Endodermal cell (in vitro differentiated cells): ENCODE measurements around the gene MYO7A. TPM values are rescaled to one million over a fixed set of nuclear protein-coding genes. Genes with fewer than 3 reads are reported as not detected.
A peak's percentile ranks its signal among the peaks of the same experiment; 100 is the strongest.

Source experiments
- DNase-seq: peaks from one replicate; pipeline ENCODE4 v3.0.0-alpha.2; 2017
- H3K27ac ChIP-seq: 2 replicates; pipeline ENCODE4 v1.5.1; 2013; ENCODE audit warnings: mild to moderate bottlenecking, low read depth, low read length, moderate library complexity
- H3K27me3 ChIP-seq: 2 replicates; pipeline ENCODE4 v1.6.1; 2013; ENCODE audit warnings: mild to moderate bottlenecking, low read length, moderate library complexity; ENCODE audit not compliant: insufficient read depth, control insufficient read depth, poor library complexity, severe bottlenecking
- H3K36me3 ChIP-seq: 2 replicates; pipeline ENCODE4 v1.7.0; 2013; ENCODE audit warnings: mild to moderate bottlenecking, low read length, moderate library complexity; ENCODE audit not compliant: control insufficient read depth, insufficient read depth
- H3K4me1 ChIP-seq: one replicate; pipeline ENCODE4 v1.7.0; 2013; ENCODE audit warnings: low read length; ENCODE audit not compliant: control insufficient read depth, insufficient read depth
- H3K4me3 ChIP-seq: 2 replicates; pipeline ENCODE4 v1.5.1; 2013; ENCODE audit warnings: mild to moderate bottlenecking, low read length, moderate library complexity
- H3K9ac ChIP-seq: 2 replicates; pipeline ENCODE4 v1.6.1; 2013; ENCODE audit warnings: mild to moderate bottlenecking, low read length, moderate library complexity; ENCODE audit not compliant: poor library complexity, severe bottlenecking; ENCODE audit errors: extremely low read depth
- H3K9me3 ChIP-seq: 2 replicates; pipeline ENCODE4 v1.6.1; 2013; ENCODE audit warnings: mild to moderate bottlenecking, low read length, moderate library complexity; ENCODE audit not compliant: control insufficient read depth
- H3K27ac Mint-ChIP-seq: 2 replicates; pipeline ENCODE4 v1.8.0; 2020; ENCODE audit warnings: mixed read lengths
- H3K27me3 Mint-ChIP-seq: 2 replicates; pipeline ENCODE4 v1.8.0; 2021; ENCODE audit warnings: mild to moderate bottlenecking, mixed read lengths; ENCODE audit not compliant: insufficient read depth
- H3K36me3 Mint-ChIP-seq: 2 replicates; pipeline ENCODE4 v1.8.0; 2020; ENCODE audit warnings: low read depth, mixed read lengths
- H3K4me1 Mint-ChIP-seq: 2 replicates; pipeline ENCODE4 v1.8.0; 2020; ENCODE audit warnings: mixed read lengths
- H3K4me3 Mint-ChIP-seq: 2 replicates; pipeline ENCODE4 v1.8.0; 2020; ENCODE audit warnings: mild to moderate bottlenecking, moderate library complexity, mixed read lengths
- H3K9me3 Mint-ChIP-seq: 2 replicates; pipeline ENCODE4 v1.8.0; 2020; ENCODE audit warnings: mild to moderate bottlenecking, mixed read lengths
- WGBS, 2 experiments: methylation state at CpG; one replicate each; pipeline versions ENCODE4 v1.1.5 to v1.1.7; 2013; ENCODE audit warnings: missing lambda C conversion rate in 2 of 2, mixed read lengths in 1 of 2; ENCODE audit not compliant: insufficient coverage in 1 of 2, insufficient read length in 1 of 2; 5-methylcytosine and 5-hydroxymethylcytosine counted together
- total RNA-seq, 2 donors: library from RNA; stranded (reverse); fragmentation: NEBNext Ultra II Directional in 1 of 2; extraction: Animal tissue kit (Norgen Biotek cat#: 25700) in 1 of 2; gene quantifications; 2 replicates in 1 of 2; 3 replicates in 1 of 2; pipeline ENCODE4 v1.2.1, GENCODE V29; 2021
- TF ChIP-seq, protein P1 (sequence below): fragments of 200-600 bp; sonication (generic); conservative IDR thresholded peaks from 2 replicates; pipeline ENCODE4 v1.5.0; 2021; ENCODE audit warnings: antibody characterized with exemption, mild to moderate bottlenecking

Gene MYO7A
- total RNA-seq, 2 donors from 2014 or later = 2.4 to 2.7 TPM

DNA sequence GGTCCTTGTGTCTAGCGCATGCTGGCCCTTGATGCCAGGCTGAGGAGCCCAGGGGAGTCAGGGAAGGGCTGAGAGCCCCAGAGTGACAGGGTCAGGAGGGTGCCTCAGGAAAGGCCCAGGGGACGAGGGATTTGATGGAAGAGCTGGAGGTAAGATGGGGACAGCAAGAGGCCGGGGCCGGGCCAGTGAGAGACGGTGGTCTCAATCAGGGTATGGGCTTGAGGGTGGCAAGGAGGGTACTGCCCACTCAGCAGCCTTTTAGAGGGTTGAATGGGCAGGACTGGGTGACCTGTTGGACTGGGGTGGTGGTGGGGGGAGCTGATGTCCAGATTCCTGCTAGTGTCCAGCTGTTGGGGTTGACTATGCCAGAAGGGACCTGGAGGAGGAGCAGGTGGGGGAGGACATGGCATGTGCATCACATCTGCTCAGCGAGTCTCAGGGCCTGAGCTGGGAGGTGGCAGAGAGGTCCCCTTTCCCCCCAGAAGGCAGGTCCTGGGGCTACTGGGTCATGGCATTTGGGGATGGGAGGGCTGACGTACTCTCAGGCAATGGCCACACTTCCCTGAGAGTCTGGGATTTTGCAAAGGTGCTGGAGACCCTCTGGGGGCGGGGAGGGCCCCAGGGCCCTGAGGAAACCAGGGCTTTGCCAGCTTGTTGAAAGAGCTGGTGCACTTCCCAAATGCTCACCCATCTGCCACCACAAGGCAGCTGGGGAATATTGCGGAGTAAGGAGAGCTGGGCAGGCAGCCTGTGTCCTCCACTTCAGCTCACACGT lies 18.4 kb downstream of the MYO7A start:
- Mint-ChIP-seq H3K27me3 (peaks cover 27% of the 10 kb centered on the region), H3K36me3 (no peaks in the 10 kb centered on the region), H3K27ac (no peak overlapping the region), H3K4me3 (no peak overlapping the region), H3K9me3 (no peaks in the 10 kb centered on the region), H3K4me1 (peaks cover 6% of the 10 kb centered on the region)
- H3K9me3 ChIP-seq = no peaks in the 10 kb centered on the region
- H3K4me1 ChIP-seq = no peaks in the 10 kb centered on the region
- 91 to 94% methylated on average over 5 to 10 of the region's 10 CpGs for WGBS, 2 experiments
- TF ChIP-seq, protein P1, sequence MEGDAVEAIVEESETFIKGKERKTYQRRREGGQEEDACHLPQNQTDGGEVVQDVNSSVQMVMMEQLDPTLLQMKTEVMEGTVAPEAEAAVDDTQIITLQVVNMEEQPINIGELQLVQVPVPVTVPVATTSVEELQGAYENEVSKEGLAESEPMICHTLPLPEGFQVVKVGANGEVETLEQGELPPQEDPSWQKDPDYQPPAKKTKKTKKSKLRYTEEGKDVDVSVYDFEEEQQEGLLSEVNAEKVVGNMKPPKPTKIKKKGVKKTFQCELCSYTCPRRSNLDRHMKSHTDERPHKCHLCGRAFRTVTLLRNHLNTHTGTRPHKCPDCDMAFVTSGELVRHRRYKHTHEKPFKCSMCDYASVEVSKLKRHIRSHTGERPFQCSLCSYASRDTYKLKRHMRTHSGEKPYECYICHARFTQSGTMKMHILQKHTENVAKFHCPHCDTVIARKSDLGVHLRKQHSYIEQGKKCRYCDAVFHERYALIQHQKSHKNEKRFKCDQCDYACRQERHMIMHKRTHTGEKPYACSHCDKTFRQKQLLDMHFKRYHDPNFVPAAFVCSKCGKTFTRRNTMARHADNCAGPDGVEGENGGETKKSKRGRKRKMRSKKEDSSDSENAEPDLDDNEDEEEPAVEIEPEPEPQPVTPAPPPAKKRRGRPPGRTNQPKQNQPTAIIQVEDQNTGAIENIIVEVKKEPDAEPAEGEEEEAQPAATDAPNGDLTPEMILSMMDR = no peak
- no peak overlapping the region for H3K27ac ChIP-seq
- H3K9ac ChIP-seq = no peak overlapping the region
- H3K36me3 ChIP-seq = no peaks in the 10 kb centered on the region
- peaks cover 13% of the 10 kb centered on the region for H3K27me3 ChIP-seq
- no peak for DNase-seq
- H3K4me3 ChIP-seq = no peak overlapping the region

DNA sequence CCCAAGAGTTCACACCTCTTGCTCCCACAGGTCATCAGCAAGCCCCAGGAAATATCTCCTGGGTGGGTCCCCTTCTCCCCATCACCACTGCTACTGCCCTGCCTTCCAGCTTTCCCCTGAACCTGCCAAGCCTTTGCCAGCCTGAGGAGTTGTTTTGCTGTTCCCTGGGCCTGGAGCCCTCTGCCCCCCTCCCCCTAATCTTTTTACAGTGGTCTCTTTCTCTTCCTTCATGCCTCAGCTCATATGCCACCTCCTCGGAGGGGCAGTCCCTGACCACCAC lies 18.9 kb downstream of the MYO7A start:
- 83 to 100% methylated on average over 1 of the region's 1 CpG for WGBS, 2 experiments
- H3K27me3 Mint-ChIP-seq = peaks cover 27% of the 10 kb centered on the region
- H3K4me1 Mint-ChIP-seq = peaks cover 6% of the 10 kb centered on the region
- no peaks in the 10 kb centered on the region for H3K36me3 Mint-ChIP-seq
- peaks cover 13% of the 10 kb centered on the region for H3K27me3 ChIP-seq
- no peak overlapping the region for H3K27ac ChIP-seq
- TF ChIP-seq, protein P1 = no peak
- H3K4me1 ChIP-seq = no peaks in the 10 kb centered on the region
- no peaks in the 10 kb centered on the region for H3K9me3 Mint-ChIP-seq
- no peak for DNase-seq
- H3K4me3 ChIP-seq = no peak overlapping the region
- H3K9ac ChIP-seq = no peak overlapping the region
- peak overlapping the region; percentile 62 for H3K4me3 Mint-ChIP-seq
- no peaks in the 10 kb centered on the region for H3K36me3 ChIP-seq
- H3K9me3 ChIP-seq = no peaks in the 10 kb centered on the region
- no peak overlapping the region for H3K27ac Mint-ChIP-seq

DNA sequence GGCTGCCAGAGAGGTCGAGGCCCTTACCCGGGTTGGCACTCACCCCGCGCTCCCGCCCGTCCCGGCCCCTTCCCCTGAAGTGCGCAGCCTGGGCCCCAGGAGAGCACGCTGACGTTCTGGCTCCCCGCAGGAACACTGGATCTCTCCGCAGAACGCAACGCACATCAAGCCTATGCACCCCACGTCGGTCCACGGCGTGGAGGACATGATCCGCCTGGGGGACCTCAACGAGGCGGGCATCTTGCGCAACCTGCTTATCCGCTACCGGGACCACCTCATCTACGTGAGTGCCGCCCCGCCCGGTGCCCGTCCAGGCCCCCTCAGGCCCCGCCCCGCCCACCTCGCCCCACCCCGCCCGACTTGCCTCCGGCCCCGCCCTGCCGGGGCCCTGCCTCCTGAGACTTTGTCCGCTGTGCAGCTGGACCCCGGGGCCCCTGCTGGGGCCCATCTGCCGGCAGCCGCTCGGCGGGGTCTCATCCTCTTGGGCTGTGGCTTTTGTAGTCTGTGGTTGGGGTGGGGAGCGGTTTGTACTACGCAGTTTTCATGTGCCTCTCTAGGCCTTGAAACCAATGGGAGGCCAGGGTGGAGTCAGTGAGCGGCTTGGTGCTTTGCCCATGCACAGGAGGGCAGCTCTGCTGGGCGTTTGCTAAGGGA lies 19.7 kb downstream of the MYO7A start:
- Histone ChIP-seq H3K36me3 (no peaks in the 10 kb centered on the region), H3K4me3 (peak overlapping the region; percentile 60), H3K9me3 (no peaks in the 10 kb centered on the region), H3K27ac (peak overlapping the region; percentile 36), H3K27me3 (peaks cover 13% of the 10 kb centered on the region), H3K4me1 (no peaks in the 10 kb centered on the region), H3K9ac (no peak overlapping the region)
- peak overlapping the region; percentile 62 for H3K4me3 Mint-ChIP-seq
- no peaks in the 10 kb centered on the region for H3K36me3 Mint-ChIP-seq
- H3K27ac Mint-ChIP-seq = no peak overlapping the region
- DNase-seq = peak; percentile 87
- H3K4me1 Mint-ChIP-seq = peaks cover 6% of the 10 kb centered on the region
- peaks cover 31% of the 10 kb centered on the region for H3K27me3 Mint-ChIP-seq
- TF ChIP-seq, protein P1 = no peak
- no peaks in the 10 kb centered on the region for H3K9me3 Mint-ChIP-seq
- 15 to 33% methylated on average over 15 to 47 of the region's 47 CpGs for WGBS, 2 experiments
